ENCODE data around the gene INTS7. TPM values are rescaled to one million over a fixed set of nuclear protein-coding genes. Genes with fewer than 3 reads are reported as not detected.

Gene INTS7
- total RNA-seq, 1 experiment from 2014 or later: 21.7 TPM

- RAD21 ChIA-PET (ENCODE audit: low non-redundant PET in 1 of 2, low total read pairs in 2 of 2, uncharacterized antibody in 2 of 2, unreplicated experiment in 2 of 2): no interaction called here
- TF ChIP-seq EZH2phosphoT487 (IDR thresholded peaks at IDR 0.05; ENCODE audit: borderline replicate concordance) (no peak), TCF7L2 (IDR thresholded peaks at IDR 0.05; ENCODE audit: borderline replicate concordance, extremely low read depth, insufficient read depth, insufficient read length) (no peak), RAD21 (IDR thresholded peaks at IDR 0.05; ENCODE audit: low read depth) (no peak), YY1 (IDR thresholded peaks at IDR 0.05; ENCODE audit: extremely low read depth, insufficient replicate concordance, low read depth, low read length) (no peak), EZH2 (IDR thresholded peaks at IDR 0.05) (no peak), ELF1 (IDR thresholded peaks at IDR 0.05; ENCODE audit: borderline replicate concordance, low read depth) (no peak), SRF (IDR thresholded peaks at IDR 0.05; ENCODE audit: low read depth) (no peak), POLR2AphosphoS5 (IDR thresholded peaks at IDR 0.05; ENCODE audit: low read depth, low read length) (no peak), SP1 (IDR thresholded peaks at IDR 0.05; ENCODE audit: low read depth) (no peak), CEBPB (IDR thresholded peaks at IDR 0.05; ENCODE audit: low read depth) (no peak), ZNF274 (IDR thresholded peaks at IDR 0.05; ENCODE audit: low read depth, low read length) (no peak), CBX3 (IDR thresholded peaks at IDR 0.05; ENCODE audit: low read depth) (no peak), SIN3A (IDR thresholded peaks at IDR 0.05; ENCODE audit: low read depth) (no peak), CTCF (IDR thresholded peaks at IDR 0.05 in 2 of 3, conservative IDR thresholded peaks at IDR 0.05 in 1 of 3; ENCODE audit: borderline replicate concordance in 1 of 3, insufficient read depth in 1 of 3, low read depth in 2 of 3, low read length in 2 of 3) (no peak)
- TF ChIP-seq, protein P1, sequence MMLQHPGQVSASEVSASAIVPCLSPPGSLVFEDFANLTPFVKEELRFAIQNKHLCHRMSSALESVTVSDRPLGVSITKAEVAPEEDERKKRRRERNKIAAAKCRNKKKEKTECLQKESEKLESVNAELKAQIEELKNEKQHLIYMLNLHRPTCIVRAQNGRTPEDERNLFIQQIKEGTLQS (IDR thresholded peaks at IDR 0.05): no peak
- TF ChIP-seq, protein P2, sequence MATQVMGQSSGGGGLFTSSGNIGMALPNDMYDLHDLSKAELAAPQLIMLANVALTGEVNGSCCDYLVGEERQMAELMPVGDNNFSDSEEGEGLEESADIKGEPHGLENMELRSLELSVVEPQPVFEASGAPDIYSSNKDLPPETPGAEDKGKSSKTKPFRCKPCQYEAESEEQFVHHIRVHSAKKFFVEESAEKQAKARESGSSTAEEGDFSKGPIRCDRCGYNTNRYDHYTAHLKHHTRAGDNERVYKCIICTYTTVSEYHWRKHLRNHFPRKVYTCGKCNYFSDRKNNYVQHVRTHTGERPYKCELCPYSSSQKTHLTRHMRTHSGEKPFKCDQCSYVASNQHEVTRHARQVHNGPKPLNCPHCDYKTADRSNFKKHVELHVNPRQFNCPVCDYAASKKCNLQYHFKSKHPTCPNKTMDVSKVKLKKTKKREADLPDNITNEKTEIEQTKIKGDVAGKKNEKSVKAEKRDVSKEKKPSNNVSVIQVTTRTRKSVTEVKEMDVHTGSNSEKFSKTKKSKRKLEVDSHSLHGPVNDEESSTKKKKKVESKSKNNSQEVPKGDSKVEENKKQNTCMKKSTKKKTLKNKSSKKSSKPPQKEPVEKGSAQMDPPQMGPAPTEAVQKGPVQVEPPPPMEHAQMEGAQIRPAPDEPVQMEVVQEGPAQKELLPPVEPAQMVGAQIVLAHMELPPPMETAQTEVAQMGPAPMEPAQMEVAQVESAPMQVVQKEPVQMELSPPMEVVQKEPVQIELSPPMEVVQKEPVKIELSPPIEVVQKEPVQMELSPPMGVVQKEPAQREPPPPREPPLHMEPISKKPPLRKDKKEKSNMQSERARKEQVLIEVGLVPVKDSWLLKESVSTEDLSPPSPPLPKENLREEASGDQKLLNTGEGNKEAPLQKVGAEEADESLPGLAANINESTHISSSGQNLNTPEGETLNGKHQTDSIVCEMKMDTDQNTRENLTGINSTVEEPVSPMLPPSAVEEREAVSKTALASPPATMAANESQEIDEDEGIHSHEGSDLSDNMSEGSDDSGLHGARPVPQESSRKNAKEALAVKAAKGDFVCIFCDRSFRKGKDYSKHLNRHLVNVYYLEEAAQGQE (IDR thresholded peaks at IDR 0.05; ENCODE audit: low read depth): no peak
- ATAC-seq: no peak
- DNase-seq (ENCODE audit: low read depth, low spot score): no peak
- Histone ChIP-seq H2AFZ (ENCODE audit: low read depth, low read length, poor library complexity, severe bottlenecking) (no peak overlapping the region), H3K79me2 (ENCODE audit: insufficient read depth, low read length) (no peaks in the 10 kb centered on the region), H3K9ac (ENCODE audit: low read length) (no peak overlapping the region), H3K9me3 (ENCODE audit: control insufficient read depth in 1 of 2, insufficient read depth in 1 of 2, low read depth in 1 of 2, low read length in 2 of 2) (no peaks in the 10 kb centered on the region), H3K36me3 (ENCODE audit: control insufficient read depth in 1 of 2, insufficient read depth in 2 of 2, low read length in 2 of 2) (no peaks in the 10 kb centered on the region), H3K4me1 (ENCODE audit: control insufficient read depth in 1 of 2, insufficient read depth in 2 of 2, low read length in 2 of 2) (peaks cover 7 to 10% of the 10 kb centered on the region in 2 experiments; a peak in 3 of 4 replicates), H3K4me2 (ENCODE audit: low read length) (no peak overlapping the region), H3K27me3 (ENCODE audit: insufficient read depth, low read length) (no peaks in the 10 kb centered on the region), H3K4me3 (replicated peaks in 1 of 2; ENCODE audit: low read depth in 1 of 2, low read length in 2 of 2) (no peak overlapping the region), H3K9me2 (ENCODE audit: insufficient read depth) (0 out of 2 replicates have a peak, but pooled peaks cover 2% of the 10 kb centered on the region), H4K20me1 (ENCODE audit: insufficient read depth) (no peaks in the 10 kb centered on the region), H3K27ac (ENCODE audit: low read depth, low read length) (no peak overlapping the region)
- BruUV-seq (replicated peaks): no TSS peak
- CTCF ChIA-PET: no interaction called here
- POLR2A ChIA-PET: no interaction called here
- intact Hi-C loops (cut with micrococcal nuclease): no loop called here
Observed at GRCh38 chr1:211909395-211909794, 126.0 kb downstream of the INTS7 start.
